ENCODE data around the gene POTEM. TPM values are rescaled to one million over a fixed set of nuclear protein-coding genes. Genes with fewer than 3 reads are reported as not detected.
"Not testable (repeated sequence)": the region's sequence is repeated elsewhere in the genome, so short reads cannot be mapped to it uniquely, and the experiment has no call there.

The POTEM gene
- polyA plus RNA-seq, 3 donors: not detected

GRCh38 chr14:19027895-19028294 lies 60.7 kb downstream of the POTEM start:
- H3K27me3 Mint-ChIP-seq (ENCODE audit: low read depth in 3 of 3); H3K27ac Mint-ChIP-seq; H3K36me3 Mint-ChIP-seq; H3K27me3 ChIP-seq (ENCODE audit: control insufficient read depth in 2 of 2, insufficient read depth in 2 of 2, low read length in 2 of 2); H3K4me3 Mint-ChIP-seq; H2AFZ ChIP-seq (ENCODE audit: insufficient read depth, low read depth, low read length, poor library complexity, severe bottlenecking); H3K79me2 ChIP-seq (ENCODE audit: insufficient read depth, low read length); DNase-seq; H3K4me1 Mint-ChIP-seq; H3K4me1 ChIP-seq (ENCODE audit: control insufficient read depth in 1 of 2, insufficient read depth in 2 of 2, low read length in 2 of 2); H4K20me1 ChIP-seq (ENCODE audit: insufficient read depth, low read length); H3K9me3 ChIP-seq (replicated peaks in 1 of 2; ENCODE audit: control insufficient read depth in 1 of 2, insufficient read depth in 1 of 2, low read length in 2 of 2); intact Hi-C loops (cut with micrococcal nuclease); H3K27ac ChIP-seq (ENCODE audit: low read depth in 1 of 2, low read length in 2 of 2); H3K4me2 ChIP-seq (replicated peaks; ENCODE audit: extremely low read depth, low read length, poor library complexity, severe bottlenecking); H3K36me3 ChIP-seq (replicated peaks in 1 of 2; ENCODE audit: control insufficient read depth in 1 of 2, insufficient read depth in 2 of 2, low read length in 2 of 2); H3K9ac ChIP-seq (ENCODE audit: insufficient read depth, low read length, poor library complexity, severe bottlenecking); H3K4me3 ChIP-seq (replicated peaks in 1 of 3; ENCODE audit: low read depth in 2 of 3, low read length in 3 of 3): not testable (repeated sequence)
- H3K9me3 Mint-ChIP-seq: peaks cover 0 to 12% (median 5%) of the 10 kb centered on the region in 7 donors
- WGBS (ENCODE audit: insufficient coverage): no CpG with 5 or more reads among the region's 16 CpGs

DNA sequence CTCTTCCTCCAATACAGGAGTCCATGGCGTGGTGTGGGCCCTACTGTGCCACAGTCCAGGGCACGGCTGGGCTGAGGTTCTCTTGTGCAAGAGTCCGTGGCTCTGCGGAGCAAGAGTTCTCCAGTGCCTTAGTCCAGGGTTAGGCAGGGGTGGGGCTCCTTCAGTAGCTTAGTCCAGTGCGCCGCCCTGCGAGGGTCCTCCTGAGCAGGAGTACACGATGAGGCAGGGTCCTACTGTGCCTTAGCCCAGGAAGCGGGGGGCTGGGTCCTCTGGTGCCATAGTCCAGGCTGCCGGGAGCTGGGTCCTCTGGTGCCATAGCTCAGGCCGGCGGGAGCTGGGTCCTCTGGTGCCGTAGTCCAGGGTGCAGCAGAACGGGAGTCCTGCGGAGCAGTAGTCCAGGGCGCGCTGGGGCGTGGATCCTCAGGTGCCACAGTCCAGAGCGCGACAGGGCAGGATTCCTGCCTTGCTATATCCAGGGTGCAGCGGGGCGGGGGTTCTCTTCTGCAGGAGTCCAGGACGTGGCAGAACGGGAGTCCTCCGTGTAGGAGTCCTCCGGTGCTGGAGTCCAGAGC lies 69.7 kb downstream of the POTEM start:
- H3K27ac Mint-ChIP-seq; H3K36me3 ChIP-seq (replicated peaks in 1 of 2; ENCODE audit: control insufficient read depth in 1 of 2, insufficient read depth in 2 of 2, low read length in 2 of 2); H2AFZ ChIP-seq (ENCODE audit: insufficient read depth, low read depth, low read length, poor library complexity, severe bottlenecking); H3K27me3 Mint-ChIP-seq (ENCODE audit: low read depth in 3 of 3); H3K9me3 Mint-ChIP-seq; H3K4me3 Mint-ChIP-seq; H3K4me1 Mint-ChIP-seq; H3K4me2 ChIP-seq (replicated peaks; ENCODE audit: extremely low read depth, low read length, poor library complexity, severe bottlenecking); H3K36me3 Mint-ChIP-seq; DNase-seq; H3K27me3 ChIP-seq (ENCODE audit: control insufficient read depth in 2 of 2, insufficient read depth in 2 of 2, low read length in 2 of 2); intact Hi-C loops (cut with micrococcal nuclease); H3K4me3 ChIP-seq (replicated peaks in 1 of 3; ENCODE audit: low read depth in 2 of 3, low read length in 3 of 3); H3K9me3 ChIP-seq (replicated peaks in 1 of 2; ENCODE audit: control insufficient read depth in 1 of 2, insufficient read depth in 1 of 2, low read length in 2 of 2); H4K20me1 ChIP-seq (ENCODE audit: insufficient read depth, low read length); H3K27ac ChIP-seq (ENCODE audit: low read depth in 1 of 2, low read length in 2 of 2); H3K4me1 ChIP-seq (ENCODE audit: control insufficient read depth in 1 of 2, insufficient read depth in 2 of 2, low read length in 2 of 2); H3K79me2 ChIP-seq (ENCODE audit: insufficient read depth, low read length); H3K9ac ChIP-seq (ENCODE audit: insufficient read depth, low read length, poor library complexity, severe bottlenecking): not testable (repeated sequence)
- no CpG with 5 or more reads among the region's 26 CpGs for WGBS (ENCODE audit: insufficient coverage)

- H3K4me2 ChIP-seq (replicated peaks; ENCODE audit: extremely low read depth, low read length, poor library complexity, severe bottlenecking); H3K4me1 Mint-ChIP-seq; H3K27me3 Mint-ChIP-seq (ENCODE audit: low read depth in 3 of 3); H3K36me3 Mint-ChIP-seq; H3K4me1 ChIP-seq (ENCODE audit: control insufficient read depth in 1 of 2, insufficient read depth in 2 of 2, low read length in 2 of 2); H3K27ac Mint-ChIP-seq; H3K4me3 ChIP-seq (replicated peaks in 1 of 3; ENCODE audit: low read depth in 2 of 3, low read length in 3 of 3); H3K4me3 Mint-ChIP-seq; H3K27me3 ChIP-seq (ENCODE audit: control insufficient read depth in 2 of 2, insufficient read depth in 2 of 2, low read length in 2 of 2); DNase-seq; intact Hi-C loops (cut with micrococcal nuclease); H4K20me1 ChIP-seq (ENCODE audit: insufficient read depth, low read length); H3K9ac ChIP-seq (ENCODE audit: insufficient read depth, low read length, poor library complexity, severe bottlenecking); H3K27ac ChIP-seq (ENCODE audit: low read depth in 1 of 2, low read length in 2 of 2); H3K9me3 ChIP-seq (replicated peaks in 1 of 2; ENCODE audit: control insufficient read depth in 1 of 2, insufficient read depth in 1 of 2, low read length in 2 of 2); H2AFZ ChIP-seq (ENCODE audit: insufficient read depth, low read depth, low read length, poor library complexity, severe bottlenecking); H3K36me3 ChIP-seq (replicated peaks in 1 of 2; ENCODE audit: control insufficient read depth in 1 of 2, insufficient read depth in 2 of 2, low read length in 2 of 2); H3K79me2 ChIP-seq (ENCODE audit: insufficient read depth, low read length); H3K9me3 Mint-ChIP-seq: not testable (repeated sequence)
- no CpG with 5 or more reads among the region's 28 CpGs for WGBS (ENCODE audit: insufficient coverage)
These were observed 70.9 kb downstream of the POTEM start for GRCh38 chr14:19038060-19038664.

- H3K79me2 ChIP-seq (ENCODE audit: insufficient read depth, low read length); H3K9ac ChIP-seq (ENCODE audit: insufficient read depth, low read length, poor library complexity, severe bottlenecking); H2AFZ ChIP-seq (ENCODE audit: insufficient read depth, low read depth, low read length, poor library complexity, severe bottlenecking); H3K36me3 Mint-ChIP-seq; H3K27ac Mint-ChIP-seq; H3K4me3 ChIP-seq (replicated peaks in 1 of 3; ENCODE audit: low read depth in 2 of 3, low read length in 3 of 3); H3K27me3 ChIP-seq (ENCODE audit: control insufficient read depth in 2 of 2, insufficient read depth in 2 of 2, low read length in 2 of 2); H3K4me3 Mint-ChIP-seq; H3K27ac ChIP-seq (ENCODE audit: low read depth in 1 of 2, low read length in 2 of 2); H3K4me1 Mint-ChIP-seq; H3K4me1 ChIP-seq (ENCODE audit: control insufficient read depth in 1 of 2, insufficient read depth in 2 of 2, low read length in 2 of 2); H3K27me3 Mint-ChIP-seq (ENCODE audit: low read depth in 3 of 3); intact Hi-C loops (cut with micrococcal nuclease); DNase-seq; H3K36me3 ChIP-seq (replicated peaks in 1 of 2; ENCODE audit: control insufficient read depth in 1 of 2, insufficient read depth in 2 of 2, low read length in 2 of 2); H3K4me2 ChIP-seq (replicated peaks; ENCODE audit: extremely low read depth, low read length, poor library complexity, severe bottlenecking); H3K9me3 Mint-ChIP-seq; H3K9me3 ChIP-seq (replicated peaks in 1 of 2; ENCODE audit: control insufficient read depth in 1 of 2, insufficient read depth in 1 of 2, low read length in 2 of 2); H4K20me1 ChIP-seq (ENCODE audit: insufficient read depth, low read length): not testable (repeated sequence)
- no CpG with 5 or more reads among the region's 15 CpGs for WGBS (ENCODE audit: insufficient coverage)
These were observed 71.6 kb downstream of the POTEM start for GRCh38 chr14:19038785-19039184.

All from CD14-positive monocyte (primary cell).